Endothelial cell of umbilical vein (primary cell): ENCODE data around the gene BNC2. TPM values are rescaled to one million over a fixed set of nuclear protein-coding genes. Genes with fewer than 3 reads are reported as not detected.

Source experiments
- BruUV-seq: library from RNA; stranded (reverse); fragments of 400-500 nt; replicated peaks from 2 replicates; lab custom pipeline; 2021; lab: Mats Ljungman, UMichigan
- CTCF ChIA-PET: fragments of 300-600, 350-600 bp; sonication (Branson Sonifier 250); formaldehyde crosslinking; loops from one replicate; lab custom pipeline; 2021; ENCODE audit warnings: antibody characterized with exemption, inconsistent platforms; lab: Charles Lee
- POLR2A ChIA-PET: fragments of 300-600, 350-600 bp; sonication (Branson Sonifier 250); formaldehyde crosslinking; loops from one replicate; lab custom pipeline; 2021; ENCODE audit warnings: antibody characterized with exemption, inconsistent platforms; lab: Charles Lee
- DNase-seq: peaks from one replicate; pipeline ENCODE4 v3.0.0-alpha.2; 2011; ENCODE audit warnings: low read depth, low spot score
- FAIRE-seq: peaks from 2 replicates; lab custom pipeline; 2011; peaks lifted over from hg19 to GRCh38; lab: Jason Lieb, UNC
- H2AFZ ChIP-seq: 2 replicates; pipeline ENCODE4 v1.6.0; 2012; ENCODE audit warnings: low read depth, low read length, control low read depth, inconsistent platforms
- H3K27ac ChIP-seq: 2 replicates; pipeline ENCODE4 v1.5.1; 2011; ENCODE audit warnings: low read depth, mild to moderate bottlenecking, control low read depth, low read length, moderate library complexity; ENCODE audit not compliant: insufficient read depth
- H3K27me3 ChIP-seq, 2 experiments: 2 replicates each; pipeline versions ENCODE4 v1.6.0 to v1.6.1; 2011; ENCODE audit warnings: low read length in 2 of 2, mixed read lengths in 1 of 2; ENCODE audit not compliant: control insufficient read depth in 2 of 2, insufficient read depth in 2 of 2
- H3K36me3 ChIP-seq, 2 experiments: 2 replicates in 1 of 2; 3 replicates in 1 of 2; pipeline ENCODE4 v1.5.1; 2011; ENCODE audit warnings: low read length in 2 of 2, mild to moderate bottlenecking in 1 of 2, moderate library complexity in 1 of 2; ENCODE audit not compliant: control insufficient read depth in 2 of 2, insufficient read depth in 2 of 2; ENCODE audit errors: extremely low read depth in 1 of 2
- H3K4me1 ChIP-seq: 3 replicates; pipeline ENCODE4 v1.5.1; 2011; ENCODE audit warnings: mild to moderate bottlenecking, low read length; ENCODE audit not compliant: control insufficient read depth, insufficient read depth; ENCODE audit errors: extremely low read depth
- H3K4me2 ChIP-seq: 2 replicates; pipeline ENCODE4 v1.6.1; 2011; ENCODE audit warnings: low read length, control low read depth, mixed read lengths; ENCODE audit not compliant: insufficient read depth
- H3K4me3 ChIP-seq, 3 experiments: fragments of 200-600 bp in 1 of 3; sonication (generic), shearing (Covaris generic) in 1 of 3; replicated peaks in 1 of 3; 2 replicates each; pipeline ENCODE4 v1.5.1; 2011 to 2016; ENCODE audit warnings: control low read depth in 3 of 3, low read length in 3 of 3, mild to moderate bottlenecking in 2 of 3, inconsistent platforms in 1 of 3, low read depth in 1 of 3, moderate library complexity in 1 of 3; ENCODE audit not compliant: insufficient read depth in 1 of 3
- H3K79me2 ChIP-seq: 2 replicates; pipeline ENCODE4 v1.6.0; 2012; ENCODE audit warnings: low read length, inconsistent platforms; ENCODE audit not compliant: control insufficient read depth, insufficient read depth
- H3K9ac ChIP-seq: replicated peaks from 2 replicates; pipeline ENCODE3; 2011; ENCODE audit warnings: low read length, control low read depth; ENCODE audit not compliant: insufficient read depth; ENCODE audit errors: extremely low read depth
- H3K9me1 ChIP-seq: replicated peaks from 3 replicates; pipeline ENCODE4 v1.6.0; 2011; ENCODE audit warnings: mild to moderate bottlenecking, low read length; ENCODE audit not compliant: control insufficient read depth, insufficient read depth; ENCODE audit errors: extremely low read depth
- H3K9me3 ChIP-seq: replicated peaks from 2 replicates; pipeline ENCODE4 v1.5.1; 2012; ENCODE audit warnings: low read length, inconsistent platforms; ENCODE audit not compliant: control insufficient read depth, insufficient read depth
- H4K20me1 ChIP-seq: replicated peaks from 2 replicates; pipeline ENCODE3; 2011; ENCODE audit warnings: mild to moderate bottlenecking, low read length; ENCODE audit not compliant: control insufficient read depth, insufficient read depth; ENCODE audit errors: extremely low read depth
- EZH2 ChIP-seq: IDR thresholded peaks from 2 replicates; pipeline ENCODE4 v1.6.1; 2012; ENCODE audit warnings: borderline replicate concordance, low read depth, mild to moderate bottlenecking, moderate library complexity, low read length, inconsistent platforms; ENCODE audit not compliant: severe bottlenecking
- MAX ChIP-seq: IDR thresholded peaks from 2 replicates; pipeline ENCODE4 v1.6.1; 2011; ENCODE audit not compliant: insufficient read depth, insufficient read length
- POLR2A ChIP-seq: IDR thresholded peaks from 2 replicates; pipeline ENCODE4 v1.6.1; 2012; ENCODE audit warnings: low read depth, mild to moderate bottlenecking, control low read depth, low read length
- dilution Hi-C: fragments of 300-500 bp; cut with MboI; formaldehyde crosslinking; loops from one replicate; pipeline ENCODE4 v1.15.0; 2019; ENCODE audit warnings: low sequenced_read_pairs; ENCODE audit not compliant: extremely low pct_ligation_motif_present
- intact Hi-C: fragments of 100-400 bp; cut with micrococcal nuclease; formaldehyde crosslinking; loops from one replicate; pipeline ENCODE4 v1.10.0; 2022
- polyA plus RNA-seq, 4 experiments: library from polyadenylated mRNA; depleted of rRNA in 3 of 4; stranded (reverse) in 3 of 4; unstranded in 1 of 4; fragments of >200 nt; gene quantifications; 2 replicates each; pipeline versions ENCODE4 v1.2.1 to v1.2.3, GENCODE V29; 2011 to 2012; ENCODE audit warnings: missing spikeins in 1 of 4
- total RNA-seq: library from RNA; stranded (reverse); gene quantifications from 2 replicates; pipeline ENCODE4 v1.2.3, GENCODE V29; 2021

Gene BNC2
- total and polyA plus RNA-seq, 2 donors (not counting 3 experiments of a cell fraction or from before 2014, with no cell fraction given) = 12.1 to 34.3 TPM

GRCh38 chr9:16624744-16625117 lies 245.7 kb downstream of the BNC2 start:
- intact Hi-C loops = loop anchor here (2.0 to 5.0 kb wide), 3 partner anchors 63 to 288 kb away; no protein-coding TSS in a partner anchor
- Histone ChIP-seq H2AFZ (no peak overlapping the region), H3K9me3 (no peaks in the 10 kb centered on the region), H3K27me3 (no peaks in the 10 kb centered on the region), H3K4me1 (peaks cover 50% of the 10 kb centered on the region), H3K4me2 (peak overlapping the region; percentile 62), H3K36me3 (no peaks in the 10 kb centered on the region), H3K27ac (peak overlapping the region; percentile 87), H3K9ac (no peak overlapping the region), H4K20me1 (no peaks in the 10 kb centered on the region), H3K79me2 (peaks cover 8% of the 10 kb centered on the region), H3K4me3 (no peak overlapping the region), H3K9me1 (no peaks in the 10 kb centered on the region)
- BruUV-seq = no TSS peak
- CTCF ChIA-PET = interaction anchor here (1.8 kb wide), 1 partner anchor 10 kb away, joined by 10 read pairs; no protein-coding TSS in a partner anchor
- DNase-seq (no peak), FAIRE-seq (no peak)
- dilution Hi-C loops = no loop called here
- POLR2A ChIA-PET = no interaction called here
- TF ChIP-seq MAX (no peak), EZH2 (no peak)

DNA sequence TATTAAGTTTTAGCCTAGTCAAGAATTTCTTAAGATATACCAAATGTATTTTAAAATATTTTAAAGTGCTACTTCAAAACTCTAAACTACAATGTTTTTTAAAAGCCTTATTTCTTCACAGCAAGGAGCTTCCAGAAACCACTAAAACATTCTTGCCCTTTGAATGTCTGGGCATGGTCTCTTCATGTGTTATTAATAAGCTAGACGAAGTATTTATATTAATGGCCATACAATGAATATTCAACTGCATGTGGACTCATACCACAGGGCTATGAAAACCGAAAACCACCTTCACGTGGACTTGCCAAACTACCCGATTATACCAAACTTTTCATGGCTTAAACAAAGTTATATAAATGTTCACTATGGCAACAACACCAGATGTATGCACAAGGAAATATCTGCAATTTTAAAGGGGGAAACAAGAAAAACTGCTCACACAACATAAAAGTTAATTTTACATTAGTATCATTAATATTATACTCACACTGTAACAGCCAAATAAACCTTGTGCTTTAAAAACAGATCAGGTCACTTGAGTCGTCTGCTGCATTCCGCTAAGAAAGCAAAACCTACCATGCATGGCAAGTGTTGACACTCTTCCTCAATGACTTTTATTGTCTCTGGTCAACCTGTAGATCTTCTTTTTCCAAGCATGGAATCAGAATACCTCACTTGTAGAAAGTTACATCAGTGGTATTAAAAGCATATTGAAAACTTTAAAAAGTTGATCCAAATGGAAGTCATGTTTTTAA lies 246.3 kb downstream of the BNC2 start:
- H3K9ac ChIP-seq = no peak overlapping the region
- CTCF ChIA-PET = interaction anchor here (1.1 to 1.8 kb wide), 2 partner anchors 9 to 102 kb away, joined by 3 to 10 read pairs; no protein-coding TSS in a partner anchor
- dilution Hi-C loops (no loop called here), intact Hi-C loops (loop anchor here (2.0 kb wide), 2 partner anchors 97 to 287 kb away; no protein-coding TSS in a partner anchor)
- TF ChIP-seq POLR2A = no peak
- no peak overlapping the region for H2AFZ ChIP-seq
- no peaks in the 10 kb centered on the region for H3K36me3 ChIP-seq
- no peaks in the 10 kb centered on the region for H3K9me1 ChIP-seq
- POLR2A ChIA-PET = no interaction called here
- H3K79me2 ChIP-seq = peaks cover 5% of the 10 kb centered on the region
- H3K27me3 ChIP-seq = no peaks in the 10 kb centered on the region
- no peak overlapping the region for H3K27ac ChIP-seq
- H3K4me1 ChIP-seq = peaks cover 55% of the 10 kb centered on the region
- peak; percentile 13 for DNase-seq
- BruUV-seq = no TSS peak
- no peak overlapping the region for H3K4me3 ChIP-seq
- H4K20me1 ChIP-seq = no peaks in the 10 kb centered on the region
- H3K4me2 ChIP-seq = peak overlapping the region; percentile 62
- H3K9me3 ChIP-seq = no peaks in the 10 kb centered on the region
- FAIRE-seq = no peak
